RWPE1 (cell line): ENCODE data around the gene SELENON.

ENCODE experiments used
- CTCF ChIA-PET: fragments of 350-600 bp; sonication (Branson Sonifier 250); formaldehyde crosslinking; extraction: SDS; loops from one replicate; lab custom pipeline; 2021; lab: Yijun Ruan, JAX
- POLR2A ChIA-PET: fragments of 400-600 bp; formaldehyde crosslinking; extraction: SDS; loops from one replicate; lab custom pipeline; 2020; ENCODE audit warnings: antibody characterized with exemption; ENCODE audit not compliant: low non-redundant PET; lab: Yijun Ruan, JAX
- DNase-seq: peaks from one replicate; pipeline ENCODE4 v3.0.0; 2012; ENCODE audit warnings: low spot score
- H3K27ac ChIP-seq: fragments of 450-650 bp; 2 replicates; pipeline ENCODE4 v1.5.1; 2017
- TF ChIP-seq, protein P1 (sequence below): fragments of 450-650 bp; conservative IDR thresholded peaks from 2 replicates; pipeline ENCODE4 v1.5.1; 2017; ENCODE audit warnings: low read depth, mild to moderate bottlenecking

Gene SELENON

DNA sequence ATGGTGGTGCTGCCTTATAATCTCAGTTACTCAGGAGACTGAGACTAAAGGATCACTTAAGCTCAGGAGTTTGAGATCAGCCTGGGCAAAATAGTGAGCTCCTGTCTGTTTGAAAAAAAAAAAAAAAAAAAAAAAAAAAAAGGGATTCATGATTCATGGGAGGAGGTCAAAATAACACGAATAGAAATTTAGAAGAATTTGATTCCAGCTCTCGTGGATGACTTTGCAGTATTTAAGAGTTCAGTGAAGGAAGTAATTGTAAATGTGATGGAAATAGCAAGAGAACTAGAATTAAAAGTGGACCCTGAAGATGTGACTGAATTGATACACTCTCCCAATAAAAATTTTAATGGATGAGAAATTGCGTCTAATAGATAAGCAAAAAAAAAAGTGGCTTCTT is 43.5 kb downstream of the SELENON start:
- POLR2A ChIA-PET: no interaction called here
- TF ChIP-seq, protein P1, sequence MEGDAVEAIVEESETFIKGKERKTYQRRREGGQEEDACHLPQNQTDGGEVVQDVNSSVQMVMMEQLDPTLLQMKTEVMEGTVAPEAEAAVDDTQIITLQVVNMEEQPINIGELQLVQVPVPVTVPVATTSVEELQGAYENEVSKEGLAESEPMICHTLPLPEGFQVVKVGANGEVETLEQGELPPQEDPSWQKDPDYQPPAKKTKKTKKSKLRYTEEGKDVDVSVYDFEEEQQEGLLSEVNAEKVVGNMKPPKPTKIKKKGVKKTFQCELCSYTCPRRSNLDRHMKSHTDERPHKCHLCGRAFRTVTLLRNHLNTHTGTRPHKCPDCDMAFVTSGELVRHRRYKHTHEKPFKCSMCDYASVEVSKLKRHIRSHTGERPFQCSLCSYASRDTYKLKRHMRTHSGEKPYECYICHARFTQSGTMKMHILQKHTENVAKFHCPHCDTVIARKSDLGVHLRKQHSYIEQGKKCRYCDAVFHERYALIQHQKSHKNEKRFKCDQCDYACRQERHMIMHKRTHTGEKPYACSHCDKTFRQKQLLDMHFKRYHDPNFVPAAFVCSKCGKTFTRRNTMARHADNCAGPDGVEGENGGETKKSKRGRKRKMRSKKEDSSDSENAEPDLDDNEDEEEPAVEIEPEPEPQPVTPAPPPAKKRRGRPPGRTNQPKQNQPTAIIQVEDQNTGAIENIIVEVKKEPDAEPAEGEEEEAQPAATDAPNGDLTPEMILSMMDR: no peak
- CTCF ChIA-PET: no interaction called here
- no peak for DNase-seq
- H3K27ac ChIP-seq: no peak overlapping the region

DNA sequence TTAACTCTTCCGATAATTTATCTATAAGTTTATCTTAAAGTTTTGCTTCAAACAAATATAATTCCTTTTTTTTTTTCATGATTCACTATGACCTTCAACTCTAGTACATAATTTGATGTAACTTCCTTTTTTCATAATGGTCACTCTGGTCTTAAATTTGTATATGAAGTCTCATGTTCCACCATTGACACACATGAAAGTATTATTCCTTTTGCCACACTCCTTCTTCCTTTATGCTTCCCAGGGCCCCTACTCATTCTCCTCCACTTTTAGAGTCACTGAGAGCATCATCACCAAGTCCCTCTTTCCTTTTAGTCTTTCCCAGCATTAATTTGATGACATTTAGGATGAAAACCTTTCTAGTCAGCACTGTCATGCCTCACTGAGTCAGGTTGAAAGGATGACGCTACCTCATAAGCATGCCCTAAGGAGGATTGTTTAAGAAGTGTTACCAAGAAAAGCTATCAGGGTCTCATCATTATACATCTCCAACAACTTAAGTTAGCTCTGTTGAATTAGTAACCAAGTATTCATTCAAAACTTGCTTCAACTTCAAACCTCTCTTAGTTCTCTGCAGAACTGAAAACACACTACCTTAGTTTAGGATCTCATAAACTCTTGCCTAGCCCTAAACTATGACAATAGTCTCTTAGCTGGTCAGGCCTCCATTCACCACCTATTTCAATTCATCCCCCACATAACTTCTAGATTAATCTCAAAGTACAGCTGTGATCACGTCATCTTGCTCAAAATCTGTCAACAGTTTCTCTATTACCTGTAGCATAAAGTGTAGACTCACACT is 44.7 kb downstream of the SELENON start:
- POLR2A ChIA-PET: interaction anchor here (0.6 kb wide), 1 partner anchor 45 kb away, joined by 5 read pairs; no protein-coding TSS in a partner anchor
- CTCF ChIA-PET: no interaction called here
- H3K27ac ChIP-seq: no peak overlapping the region
- DNase-seq: no peak
- TF ChIP-seq, protein P1: no peak

DNA sequence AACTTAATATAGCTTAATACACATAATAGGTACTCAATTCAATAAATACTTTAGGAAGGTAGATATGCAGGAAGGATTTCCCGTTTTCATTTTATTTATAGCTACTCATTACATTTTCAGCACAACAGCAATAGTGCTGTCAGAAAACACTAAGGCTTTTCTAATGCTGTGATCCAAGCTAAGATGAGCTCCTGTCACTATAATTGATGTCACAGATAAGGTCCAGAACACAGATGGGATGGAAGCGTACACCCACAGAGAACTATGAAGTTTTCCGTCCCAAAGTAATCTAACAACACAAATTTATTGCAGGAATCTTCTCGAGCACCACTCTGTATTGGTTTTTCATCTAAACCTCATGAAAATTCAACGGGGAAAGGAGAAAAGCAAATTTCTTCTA is 45.7 kb downstream of the SELENON start:
- TF ChIP-seq, protein P1: no peak
- CTCF ChIA-PET: no interaction called here
- no peak for DNase-seq
- POLR2A ChIA-PET: no interaction called here
- no peak overlapping the region for H3K27ac ChIP-seq

DNA sequence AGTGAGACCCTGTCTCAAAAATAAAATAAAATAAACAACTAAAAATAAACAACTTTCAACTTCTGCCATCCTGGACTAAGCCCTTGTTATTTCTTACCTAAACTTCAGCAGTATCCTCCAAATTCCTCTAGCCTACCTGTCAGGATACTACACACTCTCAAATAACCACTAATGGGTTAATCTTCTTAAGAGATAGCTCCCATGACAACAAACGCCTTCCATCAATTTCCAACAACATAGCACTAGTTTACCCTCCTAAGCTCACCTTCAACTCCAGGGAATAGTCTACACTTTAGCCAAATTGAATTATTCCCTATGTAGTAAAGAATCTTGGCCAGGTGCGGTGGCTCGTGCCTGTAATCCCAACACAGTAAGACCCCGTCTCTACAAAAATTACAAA is 47.9 kb downstream of the SELENON start:
- TF ChIP-seq, protein P1: no peak
- ChIA-PET CTCF (no interaction called here), POLR2A (no interaction called here)
- no peak overlapping the region for H3K27ac ChIP-seq
- no peak for DNase-seq

DNA sequence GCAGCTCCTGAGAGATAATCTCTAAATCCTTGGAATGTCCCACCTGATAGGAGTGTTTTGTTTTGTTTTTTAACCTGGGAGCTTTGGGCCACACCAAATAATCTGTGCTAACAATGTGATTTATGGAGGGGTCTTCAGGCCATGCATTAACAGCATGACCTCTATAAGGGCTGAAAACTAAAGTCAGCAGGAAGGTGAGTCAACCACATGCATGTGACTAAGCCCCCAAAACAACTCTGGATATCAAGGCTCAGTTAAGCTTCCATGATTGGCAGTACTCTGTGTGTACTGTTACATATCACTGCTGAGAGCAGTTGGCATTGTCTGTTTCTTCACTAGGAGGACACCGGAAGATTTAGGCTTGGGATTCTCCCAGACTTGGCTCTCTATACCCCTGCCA is 48.5 kb downstream of the SELENON start:
- ChIA-PET CTCF (interaction anchor here (0.8 kb wide), 1 partner anchor 11 kb away, joined by 3 read pairs; no protein-coding TSS in a partner anchor), POLR2A (no interaction called here)
- no peak overlapping the region for H3K27ac ChIP-seq
- TF ChIP-seq, protein P1: no peak
- no peak for DNase-seq

DNA sequence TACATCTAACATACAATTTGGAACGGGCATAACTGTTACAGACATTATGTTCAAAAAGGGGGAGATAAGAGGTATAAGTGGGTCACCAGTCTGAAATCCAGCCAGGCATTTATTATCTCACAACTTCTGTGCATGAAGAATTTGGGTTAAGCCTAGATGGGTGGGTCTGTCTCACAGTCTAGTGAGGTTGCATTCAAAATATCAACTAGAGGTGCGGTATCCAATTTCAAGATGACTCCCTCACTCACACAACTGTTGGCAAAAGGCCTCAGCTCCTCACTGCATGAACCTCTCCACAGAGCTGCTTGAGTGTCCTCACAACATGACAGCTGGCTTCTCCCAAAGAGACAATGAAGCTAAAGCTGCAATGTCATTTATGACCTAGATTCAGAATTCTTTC is 54.6 kb downstream of the SELENON start:
- ChIA-PET POLR2A (interaction anchor here (0.6 kb wide), 1 partner anchor 23 kb away, joined by 3 read pairs; no protein-coding TSS in a partner anchor), CTCF (interaction anchor here (0.5 to 0.6 kb wide), 2 partner anchors 8 to 139 kb away, joined by 4 read pairs; no protein-coding TSS in a partner anchor)
- DNase-seq: no peak
- no peak overlapping the region for H3K27ac ChIP-seq
- TF ChIP-seq, protein P1: no peak
